Mucosa of gallbladder (tissue), 1 donor: Measurements from ENCODE around the gene KRTAP4-7. TPM values are rescaled to one million over a fixed set of nuclear protein-coding genes. Genes with fewer than 3 reads are reported as not detected.
"Not testable (repeated sequence)": the region's sequence is repeated elsewhere in the genome, so short reads cannot be mapped to it uniquely, and the experiment has no call there.

Experiments
- DNase-seq: peaks from one replicate; pipeline ENCODE4 v3.0.0-alpha.2; 2020; ENCODE audit warnings: low spot score
- total RNA-seq: library from RNA; stranded (reverse); gene quantifications from one replicate; pipeline ENCODE4 v1.2.1, GENCODE V29; 2021
- donor health status: DM: no; HTN: no; CAD: no.

KRTAP4-7 gene
- not detected for total RNA-seq

DNA sequence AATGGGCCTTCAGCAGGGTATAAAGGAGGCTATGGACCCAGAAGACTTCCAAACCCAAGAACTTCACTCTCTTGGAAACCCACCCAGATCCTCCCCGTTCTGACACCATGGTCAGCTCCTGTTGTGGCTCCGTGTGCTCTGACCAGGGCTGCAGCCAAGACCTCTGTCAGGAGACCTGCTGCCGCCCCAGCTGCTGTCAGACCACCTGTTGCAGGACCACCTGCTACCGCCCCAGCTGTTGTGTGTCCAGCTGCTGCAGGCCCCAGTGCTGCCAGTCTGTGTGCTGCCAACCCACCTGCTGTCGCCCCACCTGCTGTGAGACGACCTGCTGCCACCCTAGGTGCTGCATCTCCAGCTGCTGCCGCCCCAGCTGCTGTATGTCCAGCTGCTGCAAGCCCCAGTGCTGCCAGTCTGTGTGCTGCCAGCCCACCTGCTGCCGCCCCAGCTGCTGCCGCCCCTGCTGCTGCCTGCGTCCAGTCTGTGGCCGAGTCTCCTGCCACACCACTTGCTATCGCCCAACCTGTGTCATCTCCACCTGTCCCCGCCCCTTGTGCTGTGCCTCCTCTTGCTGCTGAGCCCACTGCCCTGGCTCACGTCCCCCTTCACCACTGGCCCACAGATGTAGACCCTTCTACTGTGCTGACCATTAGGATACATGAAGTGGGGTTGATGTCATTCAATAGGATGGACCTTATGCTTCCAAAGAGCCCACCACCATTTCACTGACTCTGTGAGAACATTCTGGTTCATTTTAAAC is at the start of gene KRTAP4-7:
KRTAP4-7 (plus strand) TSS at position 51 of the 757 bp plus-strand sequence; CDS start at position 108, 57 bp downstream.
- DNase-seq: not testable (repeated sequence)

- not testable (repeated sequence) for DNase-seq
Measured at GRCh38 chr17:41034346-41034935, 49.5 kb upstream of the KRTAP4-7 start, which contains the start of gene KRTAP1-3. TSS of gene KRTAP1-3 (minus strand) at chr17:41034874. CDS start at chr17:41034821, 53 bp downstream.

- DNase-seq: no peak
Measured at GRCh38 chr17:41037853-41038350, 46.0 kb upstream of the KRTAP4-7 start.

- not testable (repeated sequence) for DNase-seq
Measured at GRCh38 chr17:41040783-41041571, 43.0 kb upstream of the KRTAP4-7 start, which contains the start of gene KRTAP1-1. TSS of gene KRTAP1-1 (minus strand) at chr17:41041450. CDS start at chr17:41041397, 53 bp downstream.

DNA sequence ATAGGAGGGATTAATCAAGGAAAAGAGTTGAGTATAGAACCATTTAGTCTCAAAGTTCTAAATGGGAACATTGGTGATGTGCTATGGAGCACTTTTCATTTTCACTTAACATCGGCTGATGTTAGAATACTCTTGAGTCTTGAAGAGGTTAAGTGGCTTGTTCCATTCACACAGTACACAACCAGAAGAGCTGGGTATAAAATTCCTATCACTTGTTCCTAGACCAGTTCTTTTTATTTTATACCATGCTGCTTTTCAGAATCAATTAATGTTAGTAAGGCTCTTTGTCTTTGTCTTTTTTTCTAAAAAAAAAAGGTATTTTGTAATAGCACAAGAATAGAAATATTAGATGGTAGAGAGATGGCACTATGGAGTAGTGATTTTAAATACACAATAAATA is 41.0 kb upstream of the KRTAP4-7 start:
- DNase-seq: no peak

- not testable (repeated sequence) for DNase-seq
Measured at GRCh38 chr17:41046735-41047465, 37.0 kb upstream of the KRTAP4-7 start, which contains the start of gene KRTAP2-1. TSS of gene KRTAP2-1 (minus strand) at chr17:41047316. CDS start at chr17:41047267, 49 bp downstream.

GRCh38 chr17:41048441-41048840 is 35.5 kb upstream of the KRTAP4-7 start:
- DNase-seq: no peak

GRCh38 chr17:41049110-41049509 is 34.8 kb upstream of the KRTAP4-7 start:
- DNase-seq: no peak

GRCh38 chr17:41052566-41052965 is 31.4 kb upstream of the KRTAP4-7 start:
- no peak for DNase-seq

DNA sequence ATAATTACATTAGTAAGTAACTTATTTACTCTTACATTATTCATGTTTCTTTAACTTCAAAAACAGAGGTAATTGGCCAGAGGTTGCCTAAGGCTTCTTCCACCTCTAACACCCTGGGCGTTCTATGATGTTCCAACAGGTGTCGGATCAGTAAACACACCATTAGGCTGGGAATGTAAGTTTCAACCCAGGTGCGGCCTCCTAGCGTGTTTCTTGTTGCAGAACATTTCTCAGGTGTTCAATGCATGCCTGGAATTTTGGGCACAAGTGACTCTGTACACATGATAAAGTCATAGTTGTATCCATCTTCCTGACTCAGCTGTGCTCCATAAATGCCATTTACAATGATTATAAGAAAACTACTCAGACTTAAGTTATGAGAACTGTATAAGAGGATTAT is 29.9 kb upstream of the KRTAP4-7 start:
- no peak for DNase-seq

DNA sequence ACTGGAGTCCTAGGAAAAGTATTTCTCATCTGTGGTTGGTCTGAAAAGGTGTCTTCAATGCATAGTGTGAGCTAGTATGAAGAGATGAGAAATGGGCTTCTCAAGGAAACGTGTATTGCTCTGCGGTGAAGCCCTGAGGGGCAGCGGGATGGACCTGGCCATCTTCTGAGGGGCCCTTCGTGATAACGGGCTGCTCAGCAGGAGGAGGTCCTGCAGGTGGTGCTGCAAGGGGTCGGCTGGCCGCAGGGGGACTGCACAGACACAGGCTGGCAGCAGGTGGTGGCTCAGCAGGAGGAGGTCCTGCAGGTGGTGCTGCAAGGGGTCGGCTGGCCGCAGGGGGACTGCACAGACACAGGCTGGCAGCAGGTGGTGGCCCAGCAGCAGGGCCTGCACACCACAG is 29.4 kb upstream of the KRTAP4-7 start:
- not testable (repeated sequence) for DNase-seq

DNA sequence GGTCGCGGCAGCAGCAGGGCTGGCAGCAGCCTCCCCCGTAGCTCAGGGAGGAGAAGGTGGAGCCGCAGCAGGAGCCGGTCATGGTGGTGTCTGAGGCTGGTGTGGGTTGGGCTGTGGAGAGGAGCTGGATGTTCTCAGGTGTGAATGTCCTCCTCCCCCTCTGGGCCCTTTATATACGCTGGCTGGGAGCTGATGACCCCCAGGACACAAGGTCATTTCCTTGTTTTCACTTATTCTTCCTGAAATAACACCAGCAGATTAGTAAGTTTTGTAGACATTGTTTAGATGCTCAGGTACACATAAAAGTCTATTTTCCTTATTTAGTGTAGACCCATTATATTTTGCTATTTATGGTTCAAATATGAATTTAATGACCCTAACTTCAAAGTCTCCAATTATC is 28.8 kb upstream of the KRTAP4-7 start, which contains the start of gene KRTAP2-2:
KRTAP2-2 (minus strand) TSS at position 101 of the 400 bp plus-strand sequence; CDS start at position 82, 19 bp downstream.
- DNase-seq: not testable (repeated sequence)

GRCh38 chr17:41057547-41057946 is 26.4 kb upstream of the KRTAP4-7 start:
- no peak for DNase-seq

GRCh38 chr17:41058741-41059140 is 25.2 kb upstream of the KRTAP4-7 start:
- DNase-seq: no peak

DNA sequence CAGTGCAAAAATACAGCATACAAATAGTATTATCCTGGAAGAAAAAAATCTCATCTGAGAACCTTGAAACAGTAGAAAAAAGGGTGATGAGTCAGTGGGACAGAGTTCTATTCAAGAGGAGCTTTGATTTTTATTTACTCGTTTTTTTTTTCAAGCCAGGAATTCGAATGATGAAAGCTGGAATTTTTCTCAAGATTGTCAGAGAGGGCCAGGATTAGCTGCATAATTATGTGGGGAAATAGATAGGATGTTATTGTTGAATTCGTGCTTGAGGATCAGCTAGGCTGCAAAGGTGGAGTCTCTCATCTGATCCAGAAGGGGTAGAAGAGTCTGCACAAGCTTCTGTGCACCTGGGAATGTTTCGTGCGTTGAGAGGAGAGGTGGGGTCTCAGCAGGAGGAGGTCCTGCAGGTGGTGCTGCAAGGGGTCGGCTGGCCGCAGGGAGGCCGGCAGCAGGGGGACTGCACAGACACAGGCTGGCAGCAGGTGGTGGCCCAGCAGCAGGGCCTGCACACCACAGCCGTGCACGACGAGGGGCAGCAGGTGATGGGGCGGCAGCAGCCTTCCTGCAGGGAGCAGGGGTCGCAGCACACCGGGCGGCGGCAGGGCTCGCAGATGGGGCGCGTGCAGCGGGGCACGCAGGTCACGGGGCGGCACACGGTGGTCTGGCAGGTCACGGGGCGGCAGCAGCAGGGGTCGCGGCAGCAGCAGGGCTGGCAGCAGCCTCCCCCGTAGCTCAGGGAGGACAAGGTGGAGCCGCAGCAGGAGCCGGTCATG is 24.5 kb upstream of the KRTAP4-7 start:
- DNase-seq: not testable (repeated sequence)

GRCh38 chr17:41060052-41060604 is 23.8 kb upstream of the KRTAP4-7 start, which contains the start of gene KRTAP2-3:
TSS of gene KRTAP2-3 (minus strand) at chr17:41060114. CDS start at chr17:41060050, 64 bp downstream.
- DNase-seq: no peak

- no peak for DNase-seq
Measured at GRCh38 chr17:41061964-41062363, 22.0 kb upstream of the KRTAP4-7 start.

DNA sequence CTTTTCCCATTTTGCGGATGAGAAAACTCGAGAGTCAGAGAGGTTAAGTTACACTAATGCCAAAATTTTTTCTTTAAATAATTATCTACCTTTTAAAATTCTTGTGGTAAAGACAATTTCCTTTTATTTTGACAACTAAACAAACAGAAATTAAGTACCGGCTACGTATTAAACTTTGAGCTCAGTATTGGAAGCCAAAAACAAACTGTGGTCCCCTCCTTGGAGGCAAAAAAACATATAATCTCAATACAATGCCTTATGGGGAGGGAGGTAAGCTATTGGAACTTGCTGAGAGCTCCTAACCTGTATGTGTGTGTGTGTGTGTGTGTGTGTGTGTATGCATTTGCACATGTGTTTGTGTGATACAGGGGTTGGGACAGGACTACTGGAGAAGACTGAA is 20.5 kb upstream of the KRTAP4-7 start:
- DNase-seq: no peak

DNA sequence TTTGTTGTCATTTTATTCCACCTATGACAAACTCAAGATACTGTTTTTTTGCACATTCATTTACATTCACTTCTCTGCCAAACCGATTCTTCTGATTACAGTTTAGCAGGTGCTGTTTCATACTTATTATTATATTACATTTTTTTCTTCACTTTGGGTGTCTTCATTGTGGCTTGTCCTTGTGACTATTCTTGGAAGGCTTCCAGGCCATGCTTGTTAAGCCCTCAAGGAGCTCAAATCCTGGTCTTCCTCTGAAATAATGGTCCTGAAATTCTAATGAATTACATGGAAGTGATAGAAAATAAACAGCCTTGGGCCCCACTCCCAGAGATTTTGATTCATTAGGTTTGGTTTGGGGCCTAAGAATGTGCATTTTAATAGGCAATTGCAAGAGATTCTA is 19.6 kb upstream of the KRTAP4-7 start:
- no peak for DNase-seq
